SK-N-MC (cell line): ENCODE results near the gene CHMP2A.
"Not testable (repeated sequence)": the region's sequence is repeated elsewhere in the genome, so short reads cannot be mapped to it uniquely, and the experiment has no call there.

Experiments
- EZH2 ChIP-seq: fragments of 200-600 bp; sonication (generic); IDR thresholded peaks from one replicate; pipeline ENCODE4 v1.6.1; 2017; ENCODE audit warnings: antibody characterized with exemption
- FOXP2 ChIP-seq: optimal IDR thresholded peaks from 2 replicates; pipeline ENCODE3; 2011; ENCODE audit warnings: mild to moderate bottlenecking, moderate library complexity; ENCODE audit not compliant: insufficient read depth; ENCODE audit errors: extremely low read length, control extremely low read depth
- POLR2AphosphoS5 ChIP-seq: IDR thresholded peaks from 2 replicates; pipeline ENCODE4 v1.6.1; 2012; ENCODE audit warnings: mild to moderate bottlenecking, low read depth, low read length, borderline replicate concordance

DNA sequence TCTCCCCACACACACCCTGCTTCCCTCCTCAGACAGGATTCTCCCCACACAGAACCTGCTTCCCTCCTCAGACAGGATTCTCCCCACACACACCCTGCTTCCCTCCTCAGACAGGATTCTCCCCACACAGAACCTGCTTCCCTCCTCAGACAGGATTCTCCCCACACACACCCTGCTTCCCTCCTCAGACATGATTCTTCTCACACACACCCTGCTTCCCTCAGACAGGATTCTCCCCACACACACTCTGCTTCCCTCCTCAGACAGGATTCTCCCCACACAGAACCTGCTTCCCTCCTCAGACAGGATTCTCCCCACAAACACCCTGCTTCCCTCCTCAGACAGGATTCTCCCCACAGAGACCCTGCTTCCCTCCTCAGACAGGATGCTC, 15.7 kb downstream of the CHMP2A start:
- TF ChIP-seq POLR2AphosphoS5, EZH2, FOXP2: not testable (repeated sequence)
